Panc1 (cell line): ENCODE data around the gene FSIP1. TPM values are rescaled to one million over a fixed set of nuclear protein-coding genes. Genes with fewer than 3 reads are reported as not detected.

Source experiments
- ATAC-seq: fragments of 200-7000 bp; cut with Tn5 transposase; 2 replicates; pipeline ENCODE4 v1.9.1; 2020; ENCODE audit warnings: mild to moderate bottlenecking, moderate library complexity
- BruUV-seq: library from RNA; stranded (reverse); fragments of 400-500 nt; replicated peaks from 2 replicates; lab custom pipeline; 2021; lab: Mats Ljungman, UMichigan
- CTCF ChIA-PET: fragments of 300-600 bp; sonication (Branson Sonifier 250); formaldehyde crosslinking; loops from one replicate; lab custom pipeline; 2022; ENCODE audit warnings: antibody characterized with exemption; lab: Charles Lee
- POLR2A ChIA-PET: fragments of 300-600 bp; sonication (Branson Sonifier 250); formaldehyde crosslinking; loops from one replicate; lab custom pipeline; 2022; ENCODE audit warnings: antibody characterized with exemption; lab: Charles Lee
- DNase-seq: peaks from one replicate; pipeline ENCODE4 v3.0.0-alpha.2; 2010; ENCODE audit warnings: low read depth, low spot score
- H3K27ac ChIP-seq: 2 replicates; pipeline ENCODE4 v1.5.1; 2011; ENCODE audit warnings: mild to moderate bottlenecking, low read length, inconsistent platforms
- H3K27me3 ChIP-seq: fragments of 200-500 bp; sonication (Bioruptor generic); 2 replicates; pipeline ENCODE4 v1.6.0; 2014; ENCODE audit warnings: low read length, inconsistent platforms; ENCODE audit not compliant: control insufficient read depth, insufficient read depth
- H3K36me3 ChIP-seq: fragments of 200-500 bp; sonication (Bioruptor generic); 2 replicates; pipeline ENCODE4 v1.5.1; 2014; ENCODE audit warnings: inconsistent platforms, mild to moderate bottlenecking, low read length, moderate library complexity; ENCODE audit not compliant: control insufficient read depth, insufficient read depth
- H3K4me1 ChIP-seq: 2 replicates; pipeline ENCODE4 v1.5.1; 2011; ENCODE audit warnings: inconsistent platforms, mild to moderate bottlenecking, low read length, moderate library complexity; ENCODE audit not compliant: control insufficient read depth, insufficient read depth
- H3K4me3 ChIP-seq, 2 experiments: 2 replicates each; pipeline ENCODE4 v1.5.1; 2011 to 2012; ENCODE audit warnings: low read depth in 2 of 2, low read length in 2 of 2, mild to moderate bottlenecking in 2 of 2, inconsistent platforms in 1 of 2, moderate library complexity in 1 of 2
- H3K9me3 ChIP-seq: fragments of 200-500 bp; sonication (Bioruptor generic); 2 replicates; pipeline ENCODE4 v1.5.1; 2014; ENCODE audit warnings: low read depth, mild to moderate bottlenecking, inconsistent platforms, low read length, moderate library complexity; ENCODE audit not compliant: control insufficient read depth, insufficient read depth
- CTCF ChIP-seq: fragments of 450-650 bp; IDR thresholded peaks from 2 replicates; pipeline ENCODE4 v1.5.1; 2017; ENCODE audit warnings: mild to moderate bottlenecking
- POLR2AphosphoS5 ChIP-seq: IDR thresholded peaks from 2 replicates; pipeline ENCODE4 v1.6.1; 2012; ENCODE audit warnings: mild to moderate bottlenecking, low read depth, low read length, moderate library complexity
- REST ChIP-seq, 2 experiments: IDR thresholded peaks; 2 replicates each; pipeline ENCODE4 v1.6.1; 2011 to 2012; ENCODE audit warnings: low read depth in 2 of 2, control low read depth in 1 of 2, low read length in 1 of 2, mild to moderate bottlenecking in 1 of 2, moderate library complexity in 1 of 2; ENCODE audit not compliant: insufficient read depth in 1 of 2
- SIN3A ChIP-seq: IDR thresholded peaks from 2 replicates; pipeline ENCODE4 v1.6.1; 2012; ENCODE audit warnings: low read depth, mild to moderate bottlenecking, low read length, moderate library complexity, borderline replicate concordance; ENCODE audit not compliant: insufficient read depth
- TCF7L2 ChIP-seq: IDR thresholded peaks from 2 replicates; pipeline ENCODE4 v1.6.1; 2011; ENCODE audit warnings: mild to moderate bottlenecking, low read depth, low read length, inconsistent platforms
- in situ Hi-C: cut with HindIII; loops from 2 replicates; pipeline ENCODE4 v1.10.0; 2016; ENCODE audit warnings: low sequenced_read_pairs, low pct_unique_long_range_greater_than_20kb
- intact Hi-C: fragments of 100-400 bp; cut with micrococcal nuclease; formaldehyde crosslinking; loops from one replicate; pipeline ENCODE4 v1.10.0; 2022; ENCODE audit not compliant: unreplicated experiment
- total RNA-seq: library from RNA; stranded (reverse); gene quantifications from one replicate; pipeline ENCODE4 v1.2.1, GENCODE V29; 2021; ENCODE audit not compliant: unreplicated experiment

Gene FSIP1
- total RNA-seq, 1 experiment from 2014 or later: 1.4 TPM

GRCh38 chr15:39644136-39644535 is 138.5 kb downstream of the FSIP1 start:
- POLR2A ChIA-PET: no interaction called here
- ATAC-seq: no peak
- BruUV-seq: no TSS peak
- CTCF ChIA-PET: no interaction called here
- Histone ChIP-seq H3K4me3 (no peak overlapping the region), H3K4me1 (no peaks in the 10 kb centered on the region), H3K36me3 (no peaks in the 10 kb centered on the region), H3K27ac (no peak overlapping the region), H3K27me3 (no peaks in the 10 kb centered on the region), H3K9me3 (no peaks in the 10 kb centered on the region)
- TF ChIP-seq POLR2AphosphoS5 (no peak), REST (IDR thresholded peaks at IDR 0.05; ENCODE audit: insufficient read depth in 1 of 2, low read depth in 2 of 2, low read length in 1 of 2) (no peak)
- DNase-seq: no peak
- in situ Hi-C loops: no loop called here
- intact Hi-C loops: no loop called here

- intact Hi-C loops (no loop called here), in situ Hi-C loops (no loop called here)
- no peaks in the 10 kb centered on the region for H3K36me3 ChIP-seq
- ATAC-seq (no peak), DNase-seq (no peak)
- no peak overlapping the region for H3K4me3 ChIP-seq
- no peaks in the 10 kb centered on the region for H3K9me3 ChIP-seq
- no peaks in the 10 kb centered on the region for H3K4me1 ChIP-seq
- no peaks in the 10 kb centered on the region for H3K27me3 ChIP-seq
- CTCF ChIA-PET: no interaction called here
- H3K27ac ChIP-seq: no peak overlapping the region
- TF ChIP-seq CTCF: no peak
- TF ChIP-seq SIN3A: no peak
- no peak for TF ChIP-seq TCF7L2
- TF ChIP-seq POLR2AphosphoS5: no peak
- TF ChIP-seq REST (IDR thresholded peaks at IDR 0.05; ENCODE audit: insufficient read depth in 1 of 2, low read depth in 2 of 2, low read length in 1 of 2): no peak
- no TSS peak for BruUV-seq
- POLR2A ChIA-PET: no interaction called here
These were observed 138.9 kb downstream of the FSIP1 start for GRCh38 chr15:39643727-39644126.
